Neural cell (in vitro differentiated cells): Measurements from ENCODE around the gene LYSMD3. TPM values are rescaled to one million over a fixed set of nuclear protein-coding genes. Genes with fewer than 3 reads are reported as not detected.

ENCODE experiments used
- H2AFZ ChIP-seq: fragments of 200-600, 300-800 bp; sonication (generic), shearing (Covaris generic); 2 replicates; pipeline ENCODE4 v1.6.0; 2014; ENCODE audit warnings: low read depth, mild to moderate bottlenecking, antibody characterized with exemption, low read length, moderate library complexity
- H3F3A ChIP-seq: fragments of 200-600 bp; shearing (Covaris generic); 2 replicates; pipeline ENCODE4 v1.6.1; 2016; ENCODE audit warnings: mild to moderate bottlenecking, moderate library complexity, mixed read lengths, antibody characterized with exemption, low read length; ENCODE audit not compliant: insufficient read depth, poor library complexity, severe bottlenecking
- H3K27ac ChIP-seq: fragments of 200-600, 300-800 bp; sonication (generic), shearing (Covaris generic); 2 replicates; pipeline ENCODE4 v1.5.1; 2014; ENCODE audit warnings: mild to moderate bottlenecking, low read length, moderate library complexity
- H3K27me3 ChIP-seq: fragments of 300-800, 200-600 bp; sonication (generic), shearing (Covaris generic); 2 replicates; pipeline ENCODE4 v1.6.0; 2014; ENCODE audit warnings: mild to moderate bottlenecking, low read depth, low read length, moderate library complexity; ENCODE audit not compliant: insufficient read depth
- H3K36me3 ChIP-seq: fragments of 300-800, 200-600 bp; sonication (generic), shearing (Covaris generic); 2 replicates; pipeline ENCODE4 v1.5.1; 2014; ENCODE audit warnings: mild to moderate bottlenecking, antibody characterized with exemption, low read length, moderate library complexity; ENCODE audit not compliant: insufficient read depth
- H3K4me2 ChIP-seq: fragments of 300-800, 200-600 bp; sonication (generic), shearing (Covaris generic); 2 replicates; pipeline ENCODE4 v1.6.0; 2014; ENCODE audit warnings: mild to moderate bottlenecking, low read length
- H3K4me3 ChIP-seq: fragments of 300-800, 200-600 bp; sonication (generic), shearing (Covaris generic); 2 replicates; pipeline ENCODE4 v1.5.1; 2014; ENCODE audit warnings: mild to moderate bottlenecking, low read length, moderate library complexity
- H3K79me2 ChIP-seq: fragments of 200-600 bp; shearing (Covaris generic); replicated peaks from 2 replicates; pipeline ENCODE4 v1.6.0; 2014; ENCODE audit warnings: mild to moderate bottlenecking, low read length, moderate library complexity; ENCODE audit not compliant: insufficient read depth
- H3K9ac ChIP-seq: fragments of 300-800, 200-600 bp; sonication (generic), shearing (Covaris generic); 2 replicates; pipeline ENCODE4 v1.6.1; 2016; ENCODE audit warnings: mild to moderate bottlenecking, low read length, mixed read lengths
- H3K9me2 ChIP-seq: fragments of 200-600 bp; shearing (Covaris generic); 2 replicates; pipeline ENCODE4 v1.6.1; 2016; ENCODE audit warnings: mild to moderate bottlenecking, low read length, mixed read lengths; ENCODE audit not compliant: insufficient read depth
- H3K9me3 ChIP-seq: fragments of 200-600, 300-800 bp; sonication (generic), shearing (Covaris generic); 2 replicates; pipeline ENCODE4 v1.6.1; 2016; ENCODE audit warnings: mild to moderate bottlenecking, mixed run types, low read length, moderate library complexity, mixed read lengths
- H4K20me1 ChIP-seq: fragments of 200-600 bp; shearing (Covaris generic); 2 replicates; pipeline ENCODE4 v1.6.1; 2016; ENCODE audit warnings: mild to moderate bottlenecking, mixed run types; ENCODE audit not compliant: insufficient read depth
- EP300 ChIP-seq: fragments of 450-650 bp; conservative IDR thresholded peaks from 2 replicates; pipeline ENCODE4 v1.6.1; 2014; ENCODE audit warnings: antibody characterized with exemption, mild to moderate bottlenecking, moderate library complexity; ENCODE audit not compliant: poor library complexity, severe bottlenecking
- EZH2 ChIP-seq: fragments of 200-600, 300-800 bp; shearing (Covaris generic), sonication (generic); IDR thresholded peaks from 2 replicates; pipeline ENCODE4 v1.6.1; 2014; ENCODE audit warnings: antibody characterized with exemption, low read length, borderline replicate concordance, mild to moderate bottlenecking; ENCODE audit not compliant: insufficient read depth, poor library complexity, severe bottlenecking
- MXI1 ChIP-seq: fragments of 450-650 bp; conservative IDR thresholded peaks from 2 replicates; pipeline ENCODE4 v1.6.1; 2014; ENCODE audit warnings: antibody characterized with exemption, mild to moderate bottlenecking; ENCODE audit not compliant: poor library complexity, severe bottlenecking
- POLR2AphosphoS5 ChIP-seq: IDR thresholded peaks from 2 replicates; pipeline ENCODE4 v1.6.1; 2012
- RAD21 ChIP-seq: fragments of 450-650 bp; conservative IDR thresholded peaks from 2 replicates; pipeline ENCODE4 v1.6.1; 2014; ENCODE audit warnings: antibody characterized with exemption, mild to moderate bottlenecking, moderate library complexity
- SMC3 ChIP-seq: fragments of 450-650 bp; conservative IDR thresholded peaks from 2 replicates; pipeline ENCODE4 v1.6.1; 2014; ENCODE audit warnings: antibody characterized with exemption, mild to moderate bottlenecking, moderate library complexity; ENCODE audit not compliant: poor library complexity
- TAF1 ChIP-seq: IDR thresholded peaks from 2 replicates; pipeline ENCODE4 v1.6.1; 2012; ENCODE audit warnings: low read depth
- polyA plus RNA-seq: library from polyadenylated mRNA; depleted of rRNA; stranded (reverse); fragments of >200 nt; gene quantifications from 2 replicates; pipeline ENCODE4 v1.2.3, GENCODE V29; 2014
- TF ChIP-seq, protein P1 (sequence below): IDR thresholded peaks from 2 replicates; pipeline ENCODE4 v1.6.1; 2012; ENCODE audit warnings: borderline replicate concordance
- TF ChIP-seq, protein P2 (sequence below): fragments of 450-650 bp; IDR thresholded peaks from 2 replicates; pipeline ENCODE4 v1.5.1; 2014; ENCODE audit warnings: antibody characterized with exemption, mild to moderate bottlenecking, moderate library complexity; ENCODE audit not compliant: poor library complexity, severe bottlenecking

LYSMD3 gene
- polyA plus RNA-seq, 1 donor from 2014 or later = 11.1 TPM

DNA sequence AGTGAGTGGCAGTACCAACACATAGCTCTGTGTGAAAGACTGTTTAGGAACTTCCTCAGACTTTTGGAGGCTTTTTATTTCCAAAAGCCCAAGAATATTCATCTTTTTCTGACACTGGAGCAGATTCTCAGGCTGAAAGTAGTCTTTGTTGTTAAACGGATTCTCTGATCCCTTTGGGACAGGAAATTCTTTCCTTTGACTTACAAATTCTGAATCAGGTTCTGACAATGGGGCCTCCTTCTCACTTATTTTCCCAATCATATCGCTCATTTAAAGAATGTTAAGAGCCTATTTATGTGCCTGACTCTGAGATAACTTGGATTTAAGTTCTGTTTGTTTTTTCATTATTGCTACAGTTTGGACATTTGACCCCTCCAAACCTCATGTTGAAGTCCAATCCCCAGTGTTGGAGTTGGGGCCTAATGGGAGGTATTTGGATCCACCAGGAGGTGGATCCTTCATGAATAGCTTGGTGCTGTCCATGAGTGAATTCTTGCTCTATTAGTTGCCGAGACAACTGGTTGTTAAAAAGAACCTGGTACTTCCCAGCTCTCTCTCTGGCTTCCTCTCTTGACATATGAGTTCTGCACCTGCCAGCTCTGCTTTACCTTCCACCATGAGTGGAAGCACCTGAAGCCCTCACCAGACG lies 25.1 kb upstream of the LYSMD3 start:
- Histone ChIP-seq H3K9me3 (no peaks in the 10 kb centered on the region), H3K36me3 (no peaks in the 10 kb centered on the region), H4K20me1 (no peaks in the 10 kb centered on the region), H3K79me2 (no peaks in the 10 kb centered on the region), H3K4me2 (no peak overlapping the region), H3K9me2 (no peaks in the 10 kb centered on the region), H3K27me3 (peaks cover 25% of the 10 kb centered on the region), H3K9ac (no peak overlapping the region), H3K4me3 (no peak overlapping the region), H3F3A (no peaks in the 10 kb centered on the region), H3K27ac (no peak overlapping the region), H2AFZ (no peak overlapping the region)
- TF ChIP-seq EP300 (no peak), MXI1 (no peak), EZH2 (no peak), RAD21 (no peak), SMC3 (no peak), TAF1 (no peak), POLR2AphosphoS5 (no peak)
- TF ChIP-seq, protein P1, sequence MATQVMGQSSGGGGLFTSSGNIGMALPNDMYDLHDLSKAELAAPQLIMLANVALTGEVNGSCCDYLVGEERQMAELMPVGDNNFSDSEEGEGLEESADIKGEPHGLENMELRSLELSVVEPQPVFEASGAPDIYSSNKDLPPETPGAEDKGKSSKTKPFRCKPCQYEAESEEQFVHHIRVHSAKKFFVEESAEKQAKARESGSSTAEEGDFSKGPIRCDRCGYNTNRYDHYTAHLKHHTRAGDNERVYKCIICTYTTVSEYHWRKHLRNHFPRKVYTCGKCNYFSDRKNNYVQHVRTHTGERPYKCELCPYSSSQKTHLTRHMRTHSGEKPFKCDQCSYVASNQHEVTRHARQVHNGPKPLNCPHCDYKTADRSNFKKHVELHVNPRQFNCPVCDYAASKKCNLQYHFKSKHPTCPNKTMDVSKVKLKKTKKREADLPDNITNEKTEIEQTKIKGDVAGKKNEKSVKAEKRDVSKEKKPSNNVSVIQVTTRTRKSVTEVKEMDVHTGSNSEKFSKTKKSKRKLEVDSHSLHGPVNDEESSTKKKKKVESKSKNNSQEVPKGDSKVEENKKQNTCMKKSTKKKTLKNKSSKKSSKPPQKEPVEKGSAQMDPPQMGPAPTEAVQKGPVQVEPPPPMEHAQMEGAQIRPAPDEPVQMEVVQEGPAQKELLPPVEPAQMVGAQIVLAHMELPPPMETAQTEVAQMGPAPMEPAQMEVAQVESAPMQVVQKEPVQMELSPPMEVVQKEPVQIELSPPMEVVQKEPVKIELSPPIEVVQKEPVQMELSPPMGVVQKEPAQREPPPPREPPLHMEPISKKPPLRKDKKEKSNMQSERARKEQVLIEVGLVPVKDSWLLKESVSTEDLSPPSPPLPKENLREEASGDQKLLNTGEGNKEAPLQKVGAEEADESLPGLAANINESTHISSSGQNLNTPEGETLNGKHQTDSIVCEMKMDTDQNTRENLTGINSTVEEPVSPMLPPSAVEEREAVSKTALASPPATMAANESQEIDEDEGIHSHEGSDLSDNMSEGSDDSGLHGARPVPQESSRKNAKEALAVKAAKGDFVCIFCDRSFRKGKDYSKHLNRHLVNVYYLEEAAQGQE = no peak
- TF ChIP-seq, protein P2, sequence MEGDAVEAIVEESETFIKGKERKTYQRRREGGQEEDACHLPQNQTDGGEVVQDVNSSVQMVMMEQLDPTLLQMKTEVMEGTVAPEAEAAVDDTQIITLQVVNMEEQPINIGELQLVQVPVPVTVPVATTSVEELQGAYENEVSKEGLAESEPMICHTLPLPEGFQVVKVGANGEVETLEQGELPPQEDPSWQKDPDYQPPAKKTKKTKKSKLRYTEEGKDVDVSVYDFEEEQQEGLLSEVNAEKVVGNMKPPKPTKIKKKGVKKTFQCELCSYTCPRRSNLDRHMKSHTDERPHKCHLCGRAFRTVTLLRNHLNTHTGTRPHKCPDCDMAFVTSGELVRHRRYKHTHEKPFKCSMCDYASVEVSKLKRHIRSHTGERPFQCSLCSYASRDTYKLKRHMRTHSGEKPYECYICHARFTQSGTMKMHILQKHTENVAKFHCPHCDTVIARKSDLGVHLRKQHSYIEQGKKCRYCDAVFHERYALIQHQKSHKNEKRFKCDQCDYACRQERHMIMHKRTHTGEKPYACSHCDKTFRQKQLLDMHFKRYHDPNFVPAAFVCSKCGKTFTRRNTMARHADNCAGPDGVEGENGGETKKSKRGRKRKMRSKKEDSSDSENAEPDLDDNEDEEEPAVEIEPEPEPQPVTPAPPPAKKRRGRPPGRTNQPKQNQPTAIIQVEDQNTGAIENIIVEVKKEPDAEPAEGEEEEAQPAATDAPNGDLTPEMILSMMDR = no peak

DNA sequence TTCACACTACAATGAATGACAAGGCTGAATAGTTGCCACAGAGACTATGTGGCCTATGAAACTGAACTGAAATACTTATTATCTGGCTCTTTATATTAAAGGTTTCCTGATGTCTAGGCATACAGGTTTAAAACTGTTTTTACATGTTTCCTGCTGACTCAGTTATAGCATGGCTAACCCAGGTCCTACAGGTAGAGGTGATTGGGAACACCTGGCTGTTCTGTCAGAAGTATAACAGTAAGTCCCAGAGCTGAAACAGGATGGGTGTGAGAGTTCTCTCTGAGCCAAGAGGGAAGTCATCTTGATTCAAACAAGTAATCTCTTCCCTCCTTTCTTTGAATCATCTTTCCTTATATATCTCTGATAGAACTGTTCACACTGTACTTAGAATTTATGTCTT lies 24.3 kb upstream of the LYSMD3 start:
- Histone ChIP-seq H3K27me3 (peaks cover 19% of the 10 kb centered on the region), H3K79me2 (no peaks in the 10 kb centered on the region), H3K9me2 (no peaks in the 10 kb centered on the region), H3K9me3 (no peaks in the 10 kb centered on the region), H3K36me3 (no peaks in the 10 kb centered on the region), H3K4me2 (no peak overlapping the region), H3K4me3 (no peak overlapping the region), H4K20me1 (no peaks in the 10 kb centered on the region), H3K9ac (no peak overlapping the region), H2AFZ (no peak overlapping the region), H3K27ac (no peak overlapping the region), H3F3A (no peaks in the 10 kb centered on the region)
- TF ChIP-seq, protein P2 = no peak
- TF ChIP-seq EZH2 (no peak), RAD21 (no peak), EP300 (no peak)
